Ishikawa (cell line): ENCODE data around the gene DMKN.

Experiments
- CEBPB ChIP-seq: IDR thresholded peaks from 2 replicates; pipeline ENCODE4 v1.6.1; 2012
- CREB1 ChIP-seq: IDR thresholded peaks from 2 replicates; pipeline ENCODE4 v1.6.1; 2012; ENCODE audit warnings: low read depth
- EGR1 ChIP-seq: IDR thresholded peaks from 2 replicates; pipeline ENCODE4 v1.6.1; 2012
- EP300 ChIP-seq: IDR thresholded peaks from 2 replicates; pipeline ENCODE4 v1.6.1; 2012; ENCODE audit warnings: borderline replicate concordance
- FOXM1 ChIP-seq: IDR thresholded peaks from 2 replicates; pipeline ENCODE4 v1.6.1; 2012; ENCODE audit warnings: low read depth, borderline replicate concordance
- NFIC ChIP-seq: IDR thresholded peaks from 2 replicates; pipeline ENCODE4 v1.6.1; 2012
- RAD21 ChIP-seq: IDR thresholded peaks from 2 replicates; pipeline ENCODE4 v1.6.1; 2012; ENCODE audit warnings: low read depth
- TAF1 ChIP-seq: IDR thresholded peaks from 2 replicates; pipeline ENCODE4 v1.6.1; 2012; ENCODE audit warnings: low read depth, mild to moderate bottlenecking
- TCF12 ChIP-seq: IDR thresholded peaks from 2 replicates; pipeline ENCODE4 v1.6.1; 2012; ENCODE audit warnings: low read depth
- TEAD4 ChIP-seq: IDR thresholded peaks from 2 replicates; pipeline ENCODE4 v1.6.1; 2012
- YY1 ChIP-seq: IDR thresholded peaks from 2 replicates; pipeline ENCODE4 v1.6.1; 2012; ENCODE audit warnings: low read depth
- ZBTB7A ChIP-seq: IDR thresholded peaks from 2 replicates; pipeline ENCODE4 v1.6.1; 2012; ENCODE audit warnings: low read depth
- TF ChIP-seq, protein P1 (sequence below): IDR thresholded peaks from 2 replicates; pipeline ENCODE4 v1.6.1; 2012; ENCODE audit warnings: low read depth, mild to moderate bottlenecking
- TF ChIP-seq, protein P2 (sequence below): IDR thresholded peaks from 2 replicates; pipeline ENCODE4 v1.6.1; 2012
- TF ChIP-seq, protein P3 (sequence below): IDR thresholded peaks from 2 replicates; pipeline ENCODE4 v1.6.1; 2012

DMKN gene

DNA sequence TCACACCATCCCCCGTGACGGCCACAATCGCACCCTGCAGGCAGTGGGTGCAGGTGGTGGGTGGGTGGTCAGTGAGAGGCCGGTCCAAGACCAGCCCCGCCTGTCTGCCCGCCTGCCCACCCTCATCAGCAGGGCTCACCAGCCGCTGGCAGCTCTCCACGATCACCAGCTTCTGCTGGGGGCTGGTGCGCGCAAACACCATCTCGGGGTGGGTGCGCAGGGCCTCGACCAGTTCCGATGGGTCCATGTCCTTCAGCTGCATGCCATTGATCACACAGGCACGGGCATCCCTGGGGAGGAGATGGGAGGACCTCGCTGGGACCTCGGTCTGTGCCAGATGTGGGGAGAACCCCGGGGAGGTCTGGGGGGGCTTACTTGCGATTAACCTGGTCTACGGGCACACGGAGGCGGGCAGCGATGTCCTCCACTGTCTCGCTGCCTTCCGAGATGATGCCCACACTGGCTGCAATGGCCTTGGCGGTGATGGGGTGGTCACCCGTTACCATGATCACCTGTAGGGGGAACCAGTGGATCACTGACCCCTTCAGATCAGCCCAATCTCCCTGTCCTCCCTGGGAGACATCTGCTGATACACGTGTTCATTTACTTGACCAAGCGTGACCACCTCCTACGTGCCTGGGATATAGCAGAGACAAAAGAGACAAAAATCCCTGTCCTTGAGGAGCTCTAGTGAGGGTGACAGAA, 42.0 kb upstream of the DMKN start:
- peak; percentile 77 for TF ChIP-seq RAD21
- TF ChIP-seq, protein P1, sequence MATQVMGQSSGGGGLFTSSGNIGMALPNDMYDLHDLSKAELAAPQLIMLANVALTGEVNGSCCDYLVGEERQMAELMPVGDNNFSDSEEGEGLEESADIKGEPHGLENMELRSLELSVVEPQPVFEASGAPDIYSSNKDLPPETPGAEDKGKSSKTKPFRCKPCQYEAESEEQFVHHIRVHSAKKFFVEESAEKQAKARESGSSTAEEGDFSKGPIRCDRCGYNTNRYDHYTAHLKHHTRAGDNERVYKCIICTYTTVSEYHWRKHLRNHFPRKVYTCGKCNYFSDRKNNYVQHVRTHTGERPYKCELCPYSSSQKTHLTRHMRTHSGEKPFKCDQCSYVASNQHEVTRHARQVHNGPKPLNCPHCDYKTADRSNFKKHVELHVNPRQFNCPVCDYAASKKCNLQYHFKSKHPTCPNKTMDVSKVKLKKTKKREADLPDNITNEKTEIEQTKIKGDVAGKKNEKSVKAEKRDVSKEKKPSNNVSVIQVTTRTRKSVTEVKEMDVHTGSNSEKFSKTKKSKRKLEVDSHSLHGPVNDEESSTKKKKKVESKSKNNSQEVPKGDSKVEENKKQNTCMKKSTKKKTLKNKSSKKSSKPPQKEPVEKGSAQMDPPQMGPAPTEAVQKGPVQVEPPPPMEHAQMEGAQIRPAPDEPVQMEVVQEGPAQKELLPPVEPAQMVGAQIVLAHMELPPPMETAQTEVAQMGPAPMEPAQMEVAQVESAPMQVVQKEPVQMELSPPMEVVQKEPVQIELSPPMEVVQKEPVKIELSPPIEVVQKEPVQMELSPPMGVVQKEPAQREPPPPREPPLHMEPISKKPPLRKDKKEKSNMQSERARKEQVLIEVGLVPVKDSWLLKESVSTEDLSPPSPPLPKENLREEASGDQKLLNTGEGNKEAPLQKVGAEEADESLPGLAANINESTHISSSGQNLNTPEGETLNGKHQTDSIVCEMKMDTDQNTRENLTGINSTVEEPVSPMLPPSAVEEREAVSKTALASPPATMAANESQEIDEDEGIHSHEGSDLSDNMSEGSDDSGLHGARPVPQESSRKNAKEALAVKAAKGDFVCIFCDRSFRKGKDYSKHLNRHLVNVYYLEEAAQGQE: no peak
- TF ChIP-seq, protein P2, sequence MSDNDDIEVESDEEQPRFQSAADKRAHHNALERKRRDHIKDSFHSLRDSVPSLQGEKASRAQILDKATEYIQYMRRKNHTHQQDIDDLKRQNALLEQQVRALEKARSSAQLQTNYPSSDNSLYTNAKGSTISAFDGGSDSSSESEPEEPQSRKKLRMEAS: peak; percentile 39; the same call in 1 of the 2 replicates

DNA sequence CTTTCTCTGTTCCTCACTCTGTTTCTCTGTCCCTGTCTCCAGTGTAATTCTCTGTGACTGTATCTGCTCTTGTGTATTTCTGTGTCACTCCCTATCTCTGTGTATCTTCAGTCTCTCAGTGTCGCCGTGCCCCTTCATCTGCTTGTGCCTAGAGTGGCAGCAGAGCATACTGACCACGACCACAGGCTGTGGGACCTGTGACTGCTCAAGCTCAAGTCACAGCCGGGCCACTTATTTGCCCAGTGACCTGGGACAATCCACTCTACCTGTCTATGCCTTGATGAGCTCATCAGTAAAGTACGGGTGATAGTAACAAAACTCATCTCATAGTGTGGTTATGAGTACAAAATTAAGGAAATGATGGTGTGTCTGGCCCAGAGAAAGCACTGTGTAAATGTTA, 40.6 kb upstream of the DMKN start:
- no peak for TF ChIP-seq YY1
- no peak for TF ChIP-seq NFIC
- TF ChIP-seq, protein P1: no peak
- TF ChIP-seq ZBTB7A: no peak
- TF ChIP-seq TAF1: no peak
- no peak for TF ChIP-seq EP300
- TF ChIP-seq, protein P2: no peak
- TF ChIP-seq CEBPB: no peak
- TF ChIP-seq, protein P3, sequence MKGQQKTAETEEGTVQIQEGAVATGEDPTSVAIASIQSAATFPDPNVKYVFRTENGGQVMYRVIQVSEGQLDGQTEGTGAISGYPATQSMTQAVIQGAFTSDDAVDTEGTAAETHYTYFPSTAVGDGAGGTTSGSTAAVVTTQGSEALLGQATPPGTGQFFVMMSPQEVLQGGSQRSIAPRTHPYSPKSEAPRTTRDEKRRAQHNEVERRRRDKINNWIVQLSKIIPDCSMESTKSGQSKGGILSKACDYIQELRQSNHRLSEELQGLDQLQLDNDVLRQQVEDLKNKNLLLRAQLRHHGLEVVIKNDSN: no peak
- no peak for TF ChIP-seq EGR1
- no peak for TF ChIP-seq TCF12
- no peak for TF ChIP-seq TEAD4
- TF ChIP-seq CREB1: no peak
- TF ChIP-seq RAD21: no peak
- TF ChIP-seq FOXM1: no peak

DNA sequence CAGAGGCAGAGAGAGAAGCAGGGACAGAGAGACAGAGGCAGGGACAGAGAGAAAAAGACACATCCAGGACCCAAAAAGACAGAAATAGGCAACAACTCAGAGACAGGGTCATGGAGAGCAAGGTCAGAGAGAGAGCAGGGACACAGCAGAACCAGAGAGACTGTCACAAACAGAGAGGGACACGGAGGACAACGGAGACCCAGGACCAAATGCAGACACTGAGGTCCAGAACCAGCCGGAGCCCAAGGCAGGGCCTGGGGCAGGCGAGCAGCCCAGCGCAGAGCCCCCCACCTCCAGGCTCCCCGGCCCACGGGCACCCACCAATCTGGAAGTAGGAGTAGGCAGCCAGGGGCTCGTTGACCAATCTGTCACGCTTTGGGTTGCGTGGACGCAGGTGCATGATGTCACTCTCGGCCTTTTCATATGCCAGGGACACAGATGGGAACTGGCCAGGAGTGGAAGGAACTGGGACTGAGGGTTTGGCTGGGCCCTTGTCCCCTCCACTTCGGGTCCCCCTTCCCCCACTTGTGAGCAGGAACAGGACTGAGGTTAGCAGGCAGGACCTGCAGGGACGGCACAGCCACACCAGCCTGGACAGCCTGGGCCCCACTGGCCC, 40.0 kb upstream of the DMKN start:
- TF ChIP-seq TAF1: no peak
- TF ChIP-seq, protein P1: no peak
- no peak for TF ChIP-seq YY1
- TF ChIP-seq FOXM1: no peak
- TF ChIP-seq, protein P2: no peak
- TF ChIP-seq, protein P3: no peak
- no peak for TF ChIP-seq NFIC
- no peak for TF ChIP-seq CEBPB
- TF ChIP-seq RAD21: no peak
- no peak for TF ChIP-seq CREB1
- no peak for TF ChIP-seq TEAD4

DNA sequence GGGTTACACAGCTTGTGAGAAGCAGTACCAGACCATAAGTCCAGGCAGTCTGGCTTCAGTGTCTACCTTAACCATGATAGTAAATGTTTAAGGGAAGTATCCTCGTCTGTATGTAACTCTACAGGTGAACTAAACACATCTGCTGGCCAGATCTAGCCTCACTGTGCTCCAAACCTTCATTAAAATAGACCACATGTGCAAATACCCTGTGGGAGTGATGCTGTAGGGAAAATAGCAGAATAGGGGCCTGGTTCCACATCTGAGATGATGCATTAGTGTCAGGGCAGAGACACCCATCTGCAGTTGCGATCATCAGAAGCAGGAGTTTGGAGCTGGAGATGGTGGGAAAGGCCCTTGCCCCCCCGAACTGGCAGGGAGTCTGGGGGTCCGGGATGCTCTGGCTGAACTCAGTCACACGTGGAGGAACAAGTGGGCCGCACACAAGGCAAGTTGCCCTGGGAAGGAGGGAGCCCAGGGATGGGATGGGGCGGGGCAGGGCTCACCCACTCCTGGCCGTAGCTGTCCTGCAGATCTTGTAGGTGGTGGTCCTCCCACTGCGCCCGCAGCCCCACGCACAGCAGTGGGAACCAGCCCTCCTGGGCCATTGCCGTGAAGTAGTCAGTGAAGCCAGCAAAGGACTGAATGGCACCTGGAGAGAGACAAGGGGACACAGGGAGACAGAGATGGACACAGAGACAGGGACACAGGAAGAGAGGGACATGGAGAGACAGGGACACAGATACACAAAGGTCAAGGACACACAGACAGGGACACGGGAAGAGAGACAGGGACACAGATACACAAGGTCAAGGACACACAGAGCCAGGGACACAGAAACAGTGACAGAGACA, 39.3 kb upstream of the DMKN start:
- no peak for TF ChIP-seq EGR1
- TF ChIP-seq, protein P2: no peak
- TF ChIP-seq NFIC: no peak
- no peak for TF ChIP-seq EP300
- TF ChIP-seq YY1: no peak
- TF ChIP-seq ZBTB7A: no peak
- no peak for TF ChIP-seq CREB1
- TF ChIP-seq FOXM1: no peak
- TF ChIP-seq, protein P3: no peak
- no peak for TF ChIP-seq TEAD4
- TF ChIP-seq, protein P1: no peak
- TF ChIP-seq CEBPB: no peak
- TF ChIP-seq TCF12: no peak
- no peak for TF ChIP-seq RAD21
- TF ChIP-seq TAF1: no peak
